ENCODE results near the gene JARID2.

Gene JARID2

DNA sequence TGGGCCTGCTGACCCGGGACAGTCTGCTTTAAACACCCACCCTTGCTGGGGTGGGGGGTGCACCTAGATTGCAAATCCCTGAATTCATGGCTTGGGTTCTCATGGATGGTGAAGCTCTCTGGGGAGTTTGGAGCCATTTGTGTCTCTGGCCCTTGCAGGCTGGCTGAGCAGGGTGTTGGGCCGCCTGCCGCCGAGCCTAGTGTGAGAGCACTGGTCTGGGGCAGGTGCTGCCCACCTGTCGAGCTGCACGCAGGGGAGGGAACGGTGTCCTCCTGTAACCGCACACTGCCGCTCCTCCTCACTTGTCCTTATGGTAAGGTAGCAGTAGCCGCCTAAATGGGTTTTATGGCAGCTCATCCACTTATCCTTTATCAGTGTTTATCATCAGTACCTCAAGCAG, 273.0 kb downstream of the JARID2 start:
- no peak overlapping the region for H3K27ac ChIP-seq
- DNase-seq: peak in 1 of 2 donors; percentile 47
- no peak overlapping the region for H3K4me3 ChIP-seq
- no peaks in the 10 kb centered on the region for H3K4me1 ChIP-seq
- intact Hi-C loops (cut with DNase I; ENCODE audit: low total_unique reads): no loop called here
- H3K27me3 ChIP-seq: no peaks in the 10 kb centered on the region
- TF ChIP-seq, protein P1, sequence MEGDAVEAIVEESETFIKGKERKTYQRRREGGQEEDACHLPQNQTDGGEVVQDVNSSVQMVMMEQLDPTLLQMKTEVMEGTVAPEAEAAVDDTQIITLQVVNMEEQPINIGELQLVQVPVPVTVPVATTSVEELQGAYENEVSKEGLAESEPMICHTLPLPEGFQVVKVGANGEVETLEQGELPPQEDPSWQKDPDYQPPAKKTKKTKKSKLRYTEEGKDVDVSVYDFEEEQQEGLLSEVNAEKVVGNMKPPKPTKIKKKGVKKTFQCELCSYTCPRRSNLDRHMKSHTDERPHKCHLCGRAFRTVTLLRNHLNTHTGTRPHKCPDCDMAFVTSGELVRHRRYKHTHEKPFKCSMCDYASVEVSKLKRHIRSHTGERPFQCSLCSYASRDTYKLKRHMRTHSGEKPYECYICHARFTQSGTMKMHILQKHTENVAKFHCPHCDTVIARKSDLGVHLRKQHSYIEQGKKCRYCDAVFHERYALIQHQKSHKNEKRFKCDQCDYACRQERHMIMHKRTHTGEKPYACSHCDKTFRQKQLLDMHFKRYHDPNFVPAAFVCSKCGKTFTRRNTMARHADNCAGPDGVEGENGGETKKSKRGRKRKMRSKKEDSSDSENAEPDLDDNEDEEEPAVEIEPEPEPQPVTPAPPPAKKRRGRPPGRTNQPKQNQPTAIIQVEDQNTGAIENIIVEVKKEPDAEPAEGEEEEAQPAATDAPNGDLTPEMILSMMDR (IDR thresholded peaks at IDR 0.05): no peak
- no peaks in the 10 kb centered on the region for H3K9me3 ChIP-seq
- H3K36me3 ChIP-seq: peaks cover 41 to 92% (median 78%) of the 10 kb centered on the region in 3 donors

DNA sequence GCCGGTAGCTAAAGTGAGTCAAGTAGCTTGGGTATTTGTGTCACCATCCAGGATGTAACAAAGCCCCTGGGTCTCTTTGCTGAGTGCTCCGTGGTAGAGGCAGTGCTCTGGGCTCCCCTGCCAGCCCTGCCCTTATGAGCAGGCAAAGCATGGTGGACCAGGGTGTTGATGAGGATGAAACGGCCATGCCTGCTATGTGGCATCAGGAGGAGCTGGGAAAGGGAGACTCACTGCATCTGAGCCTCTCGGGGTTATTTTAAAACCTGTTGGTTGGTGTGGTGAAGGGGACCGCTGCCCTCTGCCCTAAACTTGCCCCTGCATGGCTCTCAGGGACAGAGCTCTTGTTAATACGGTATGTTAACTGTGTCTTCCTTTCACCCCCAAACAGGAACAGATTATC, 273.8 kb downstream of the JARID2 start:
- DNase-seq: peak; percentile 9 to 51
- H3K27me3 ChIP-seq: no peaks in the 10 kb centered on the region
- intact Hi-C loops (cut with DNase I; ENCODE audit: low total_unique reads): no loop called here
- TF ChIP-seq, protein P1 (IDR thresholded peaks at IDR 0.05): no peak
- no peaks in the 10 kb centered on the region for H3K9me3 ChIP-seq
- H3K36me3 ChIP-seq: peaks cover 42 to 92% (median 78%) of the 10 kb centered on the region in 3 donors
- H3K4me1 ChIP-seq: no peaks in the 10 kb centered on the region
- no peak overlapping the region for H3K27ac ChIP-seq
- H3K4me3 ChIP-seq: no peak overlapping the region

DNA sequence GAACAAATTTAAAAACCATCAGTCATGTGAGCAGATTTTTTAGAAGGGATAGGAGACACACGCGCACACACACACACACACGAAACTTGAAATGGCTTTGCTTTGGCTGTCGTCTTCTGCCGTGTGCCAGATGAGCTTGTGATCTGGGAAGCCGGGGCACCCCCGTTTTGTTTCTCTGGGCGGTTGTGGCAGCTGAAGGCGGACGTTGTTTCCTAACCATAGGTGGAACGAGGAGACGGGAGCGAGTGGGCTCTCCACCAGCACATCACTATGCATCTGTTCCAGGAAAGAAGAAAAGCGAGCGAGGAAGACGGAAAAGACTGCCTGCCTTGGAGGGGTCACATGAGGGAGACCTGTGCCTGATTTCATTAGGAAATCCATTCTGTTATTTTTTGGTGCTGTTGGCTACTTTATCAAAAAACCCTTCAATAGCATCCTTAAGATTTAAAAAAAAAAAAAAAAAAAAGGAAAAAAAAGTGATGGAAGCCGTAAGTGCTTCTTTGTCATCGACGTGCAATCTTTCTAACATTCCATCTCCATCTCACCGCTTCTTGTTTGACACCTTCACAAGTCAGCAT, 274.8 kb downstream of the JARID2 start:
- Histone ChIP-seq H3K27ac (no peak overlapping the region), H3K27me3 (no peaks in the 10 kb centered on the region), H3K4me3 (no peak overlapping the region), H3K36me3 (peaks cover 42 to 85% (median 83%) of the 10 kb centered on the region in 3 donors), H3K9me3 (no peaks in the 10 kb centered on the region), H3K4me1 (no peaks in the 10 kb centered on the region)
- TF ChIP-seq, protein P1 (IDR thresholded peaks at IDR 0.05): no peak
- peak; percentile 16 to 55 for DNase-seq
- intact Hi-C loops (cut with DNase I; ENCODE audit: low total_unique reads): no loop called here

DNA sequence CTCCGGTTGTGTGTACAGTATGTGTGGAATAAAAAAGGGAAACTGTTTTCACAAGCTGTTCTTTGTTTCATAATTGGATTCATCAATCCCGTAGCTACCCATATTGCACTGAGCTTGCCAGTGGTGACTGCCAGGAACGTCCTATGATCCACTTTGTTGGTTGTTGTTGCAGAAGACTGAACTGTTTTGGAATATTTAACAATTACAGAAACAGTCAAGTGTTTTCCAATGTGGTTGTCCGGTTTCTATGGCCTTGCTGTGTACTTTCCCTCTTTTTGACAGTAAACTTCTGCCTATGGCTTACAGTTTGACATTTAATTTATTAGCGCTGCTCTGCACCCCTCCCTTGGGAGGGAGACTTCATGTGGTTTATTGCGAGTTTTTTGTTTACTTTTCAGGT, 275.7 kb downstream of the JARID2 start:
- H3K27me3 ChIP-seq: no peaks in the 10 kb centered on the region
- no peak overlapping the region for H3K27ac ChIP-seq
- peak; percentile 67 for DNase-seq
- H3K36me3 ChIP-seq: peaks cover 46 to 85% (median 82%) of the 10 kb centered on the region in 3 donors
- H3K4me1 ChIP-seq: no peaks in the 10 kb centered on the region
- H3K4me3 ChIP-seq: no peak overlapping the region
- intact Hi-C loops (cut with DNase I; ENCODE audit: low total_unique reads): no loop called here
- H3K9me3 ChIP-seq: no peaks in the 10 kb centered on the region
- TF ChIP-seq, protein P1 (IDR thresholded peaks at IDR 0.05): no peak

DNA sequence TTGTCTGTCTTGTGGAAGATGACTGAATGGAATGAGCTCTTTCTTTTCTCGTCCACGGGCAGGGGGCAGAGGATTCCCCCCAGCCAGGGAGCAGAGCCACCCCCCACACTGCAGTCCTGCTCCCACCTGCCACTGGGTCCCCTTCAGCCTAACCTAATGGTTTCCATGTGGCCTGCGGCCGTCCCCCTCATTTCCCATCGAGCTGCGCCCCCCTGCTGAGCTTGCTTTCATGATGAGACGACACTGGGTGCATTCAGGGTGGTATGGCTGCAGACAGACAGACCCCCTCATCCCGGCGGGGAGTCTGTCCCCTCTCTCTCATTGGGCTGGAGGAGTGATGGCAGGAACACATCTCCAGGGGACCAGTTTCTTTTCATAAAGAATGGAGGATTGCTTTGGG, 276.2 kb downstream of the JARID2 start:
- Histone ChIP-seq H3K27ac (peak overlapping the region in 1 of 2 donors; percentile 15), H3K36me3 (peaks cover 44 to 82% (median 79%) of the 10 kb centered on the region in 3 donors), H3K4me3 (no peak overlapping the region), H3K27me3 (no peaks in the 10 kb centered on the region), H3K4me1 (no peaks in the 10 kb centered on the region), H3K9me3 (no peaks in the 10 kb centered on the region)
- TF ChIP-seq, protein P1 (IDR thresholded peaks at IDR 0.05): no peak
- intact Hi-C loops (cut with DNase I; ENCODE audit: low total_unique reads): no loop called here
- DNase-seq: peak in 1 of 2 donors; percentile 16

Measured in tibial artery (tissue), 4 donors.